CD14-positive monocyte (primary cell): ENCODE measurements around the gene WDR20. TPM values are rescaled to one million over a fixed set of nuclear protein-coding genes. Genes with fewer than 3 reads are reported as not detected.

ENCODE experiments used
- DNase-seq, 3 donors: peaks; one replicate each; pipeline ENCODE4 v3.0.0-alpha.2; 2011 to 2022
- H2AFZ ChIP-seq: 2 replicates; pipeline ENCODE4 v1.6.0; 2012; ENCODE audit warnings: mild to moderate bottlenecking, low read depth, low read length, inconsistent platforms; ENCODE audit not compliant: insufficient read depth, poor library complexity, severe bottlenecking
- H3K27ac ChIP-seq, 2 donors: 1 replicate in 1 of 2; 2 replicates in 1 of 2; pipeline ENCODE4 v1.5.1; 2012 to 2013; ENCODE audit warnings: low read length in 2 of 2, control low read depth in 1 of 2, inconsistent platforms in 1 of 2, low read depth in 1 of 2, mild to moderate bottlenecking in 1 of 2
- H3K27me3 ChIP-seq, 2 donors: one replicate each; pipeline versions ENCODE4 v1.6.0 to v1.6.1; 2011 to 2013; ENCODE audit warnings: low read length in 2 of 2; ENCODE audit not compliant: control insufficient read depth in 2 of 2, insufficient read depth in 2 of 2
- H3K36me3 ChIP-seq, 2 donors: replicated peaks in 1 of 2; 1 replicate in 1 of 2; 2 replicates in 1 of 2; pipeline versions ENCODE4 v1.5.1 to v1.6.1; 2012 to 2013; ENCODE audit warnings: low read length in 2 of 2, control low read depth in 1 of 2, inconsistent platforms in 1 of 2, mild to moderate bottlenecking in 1 of 2; ENCODE audit not compliant: insufficient read depth in 2 of 2, control insufficient read depth in 1 of 2
- H3K4me1 ChIP-seq, 2 donors: 1 replicate in 1 of 2; 2 replicates in 1 of 2; pipeline versions ENCODE4 v1.5.1 to v1.6.1; 2012 to 2013; ENCODE audit warnings: low read length in 2 of 2, control low read depth in 1 of 2, inconsistent platforms in 1 of 2, mild to moderate bottlenecking in 1 of 2, moderate library complexity in 1 of 2; ENCODE audit not compliant: insufficient read depth in 2 of 2, control insufficient read depth in 1 of 2
- H3K4me2 ChIP-seq: replicated peaks from 2 replicates; pipeline ENCODE3; 2012; ENCODE audit warnings: low read length, moderate library complexity, mild to moderate bottlenecking; ENCODE audit not compliant: poor library complexity, severe bottlenecking; ENCODE audit errors: extremely low read depth
- H3K4me3 ChIP-seq, 3 experiments: fragments of 200-600 bp in 1 of 3; sonication (generic) in 1 of 3; replicated peaks in 1 of 3; 1 replicate in 2 of 3; 2 replicates in 1 of 3; pipeline ENCODE4 v1.5.1; 2011 to 2013; ENCODE audit warnings: low read length in 3 of 3, mild to moderate bottlenecking in 3 of 3, control low read depth in 2 of 3, low read depth in 2 of 3, inconsistent platforms in 1 of 3, moderate library complexity in 1 of 3
- H3K79me2 ChIP-seq: 2 replicates; pipeline ENCODE4 v1.6.0; 2012; ENCODE audit warnings: mild to moderate bottlenecking, control low read depth, inconsistent platforms, low read length, moderate library complexity; ENCODE audit not compliant: insufficient read depth
- H3K9ac ChIP-seq: 2 replicates; pipeline ENCODE4 v1.6.0; 2017; ENCODE audit warnings: low read length, mild to moderate bottlenecking; ENCODE audit not compliant: insufficient read depth, poor library complexity, severe bottlenecking
- H3K9me3 ChIP-seq, 2 donors: replicated peaks in 1 of 2; 1 replicate in 1 of 2; 2 replicates in 1 of 2; pipeline versions ENCODE4 v1.5.1 to v1.6.1; 2012 to 2013; ENCODE audit warnings: low read length in 2 of 2, control low read depth in 1 of 2; ENCODE audit not compliant: control insufficient read depth in 1 of 2, insufficient read depth in 1 of 2
- H4K20me1 ChIP-seq: 2 replicates; pipeline ENCODE4 v1.6.0; 2012; ENCODE audit warnings: mild to moderate bottlenecking, low read length, control low read depth, moderate library complexity; ENCODE audit not compliant: insufficient read depth
- H3K27ac Mint-ChIP-seq, 7 donors: one replicate each; pipeline ENCODE4 v1.8.0; 2020; ENCODE audit warnings: mild to moderate bottlenecking in 7 of 7, mixed read lengths in 7 of 7, moderate library complexity in 6 of 7, inconsistent platforms in 2 of 7
- H3K27me3 Mint-ChIP-seq, 3 donors: one replicate each; pipeline ENCODE4 v1.8.0; 2021 to 2022; ENCODE audit warnings: low read depth in 3 of 3, mild to moderate bottlenecking in 3 of 3, mixed read lengths in 3 of 3, moderate library complexity in 3 of 3, inconsistent platforms in 1 of 3
- H3K36me3 Mint-ChIP-seq, 2 donors: one replicate each; pipeline ENCODE4 v1.8.0; 2020; ENCODE audit warnings: mixed read lengths in 2 of 2, inconsistent platforms in 1 of 2, mild to moderate bottlenecking in 1 of 2
- H3K4me1 Mint-ChIP-seq: one replicate; pipeline ENCODE4 v1.8.0; 2020; ENCODE audit warnings: mild to moderate bottlenecking, mixed read lengths
- H3K4me3 Mint-ChIP-seq, 2 donors: one replicate each; pipeline ENCODE4 v1.8.0; 2020; ENCODE audit warnings: mild to moderate bottlenecking in 2 of 2, mixed read lengths in 2 of 2, moderate library complexity in 1 of 2
- H3K9me3 Mint-ChIP-seq, 7 donors: one replicate each; pipeline ENCODE4 v1.8.0; 2020 to 2022; ENCODE audit warnings: mixed read lengths in 7 of 7, mild to moderate bottlenecking in 6 of 7, moderate library complexity in 6 of 7, inconsistent platforms in 2 of 7
- WGBS: methylation state at CpG from one replicate; pipeline ENCODE4 v1.1.5; 2013; ENCODE audit warnings: missing lambda C conversion rate; ENCODE audit not compliant: insufficient coverage; 5-methylcytosine and 5-hydroxymethylcytosine counted together
- intact Hi-C, 2 donors: fragments of 100-400 bp; cut with micrococcal nuclease; formaldehyde crosslinking; loops; one replicate each; pipeline versions ENCODE4 v1.15.0 to v1.15.1; 2023
- polyA plus RNA-seq, 3 donors: library from polyadenylated mRNA; depleted of rRNA in 1 of 3; unstranded in 2 of 3; stranded (reverse) in 1 of 3; fragments of 300-500 nt in 2 of 3; fragments of >200 nt in 1 of 3; fragmentation: Illumina TruSeq in 2 of 3; gene quantifications; 1 replicate in 2 of 3; 2 replicates in 1 of 3; pipeline ENCODE4 v1.2.3, GENCODE V29; 2012 to 2021
- TF ChIP-seq, protein P1 (sequence below): fragments of 200-600 bp; IDR thresholded peaks from one replicate; pipeline ENCODE4 v1.8.0; 2022; ENCODE audit warnings: antibody characterized with exemption, mild to moderate bottlenecking

Gene WDR20
- polyA plus RNA-seq, 3 donors: 7.4 to 13.3 (median 9.0) TPM

DNA sequence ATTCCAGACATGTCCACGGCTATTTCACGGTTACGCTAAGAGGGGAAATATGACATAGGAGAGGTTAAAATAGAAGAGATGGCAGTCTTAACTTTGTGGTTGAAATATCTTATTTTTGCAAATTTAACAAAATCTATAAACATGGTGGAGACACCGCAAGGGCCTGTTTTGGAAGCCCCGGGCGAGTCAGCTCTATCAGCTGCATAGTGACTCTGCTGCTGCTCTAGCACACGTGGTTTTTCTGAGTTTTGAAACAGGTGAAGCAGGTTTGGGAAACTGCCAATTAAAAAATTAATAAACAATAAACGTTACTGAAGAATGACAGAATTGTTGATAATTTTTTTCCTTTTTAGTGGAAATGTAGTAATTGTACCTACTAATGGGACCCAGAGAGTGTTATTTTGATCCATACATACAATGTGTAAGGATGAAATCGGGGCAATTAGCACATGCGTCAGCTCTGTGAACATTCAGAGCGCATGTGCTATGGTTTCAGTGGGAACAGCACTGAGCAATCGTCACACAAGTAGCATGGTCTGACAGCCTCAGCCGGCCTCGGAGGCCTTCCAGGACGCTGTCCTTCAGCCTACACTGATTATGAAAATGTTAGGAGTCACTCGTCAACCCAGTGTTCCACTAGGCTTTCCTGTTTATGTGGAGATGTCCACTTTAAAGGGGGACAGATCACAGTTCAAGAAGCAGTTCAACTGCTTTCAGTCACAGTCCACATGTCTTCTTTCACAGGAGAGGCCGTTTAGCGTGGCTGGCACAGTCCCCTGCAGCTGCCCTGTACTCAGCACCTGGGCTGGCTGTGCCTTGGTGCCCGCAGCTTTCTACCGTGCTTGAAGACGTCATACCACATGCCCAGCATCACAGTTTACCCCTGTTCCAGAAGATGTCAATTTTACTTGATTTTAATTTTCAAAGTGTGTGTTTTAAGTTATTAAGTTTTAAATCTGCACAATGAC is 113.4 kb downstream of the WDR20 start:
- Histone ChIP-seq H2AFZ (no peak overlapping the region), H3K4me2 (no peak overlapping the region), H3K9ac (no peak overlapping the region), H3K79me2 (no peaks in the 10 kb centered on the region), H3K9me3 (no peaks in the 10 kb centered on the region), H3K36me3 (no peaks in the 10 kb centered on the region), H3K27ac (no peak overlapping the region), H3K27me3 (no peaks in the 10 kb centered on the region), H3K4me3 (no peak overlapping the region), H3K4me1 (no peaks in the 10 kb centered on the region), H4K20me1 (no peaks in the 10 kb centered on the region)
- Mint-ChIP-seq H3K36me3 (no peaks in the 10 kb centered on the region), H3K4me3 (no peak overlapping the region), H3K4me1 (no peaks in the 10 kb centered on the region), H3K9me3 (peaks cover 0 to under 1% (median 0%) of the 10 kb centered on the region in 7 donors), H3K27me3 (no peaks in the 10 kb centered on the region), H3K27ac (no peak overlapping the region)
- TF ChIP-seq, protein P1, sequence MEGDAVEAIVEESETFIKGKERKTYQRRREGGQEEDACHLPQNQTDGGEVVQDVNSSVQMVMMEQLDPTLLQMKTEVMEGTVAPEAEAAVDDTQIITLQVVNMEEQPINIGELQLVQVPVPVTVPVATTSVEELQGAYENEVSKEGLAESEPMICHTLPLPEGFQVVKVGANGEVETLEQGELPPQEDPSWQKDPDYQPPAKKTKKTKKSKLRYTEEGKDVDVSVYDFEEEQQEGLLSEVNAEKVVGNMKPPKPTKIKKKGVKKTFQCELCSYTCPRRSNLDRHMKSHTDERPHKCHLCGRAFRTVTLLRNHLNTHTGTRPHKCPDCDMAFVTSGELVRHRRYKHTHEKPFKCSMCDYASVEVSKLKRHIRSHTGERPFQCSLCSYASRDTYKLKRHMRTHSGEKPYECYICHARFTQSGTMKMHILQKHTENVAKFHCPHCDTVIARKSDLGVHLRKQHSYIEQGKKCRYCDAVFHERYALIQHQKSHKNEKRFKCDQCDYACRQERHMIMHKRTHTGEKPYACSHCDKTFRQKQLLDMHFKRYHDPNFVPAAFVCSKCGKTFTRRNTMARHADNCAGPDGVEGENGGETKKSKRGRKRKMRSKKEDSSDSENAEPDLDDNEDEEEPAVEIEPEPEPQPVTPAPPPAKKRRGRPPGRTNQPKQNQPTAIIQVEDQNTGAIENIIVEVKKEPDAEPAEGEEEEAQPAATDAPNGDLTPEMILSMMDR: no peak
- intact Hi-C loops: no loop called here
- DNase-seq: no peak
- WGBS: 98% methylated on average over 7 of the region's 21 CpGs

GRCh38 chr14:102255401-102256190 is 115.9 kb downstream of the WDR20 start:
- 92% methylated on average over 2 of the region's 9 CpGs for WGBS
- no peak overlapping the region for H3K27ac Mint-ChIP-seq
- H3K4me1 Mint-ChIP-seq: no peaks in the 10 kb centered on the region
- H3K4me3 Mint-ChIP-seq: no peak overlapping the region
- H4K20me1 ChIP-seq: no peaks in the 10 kb centered on the region
- no peak overlapping the region for H2AFZ ChIP-seq
- H3K27me3 ChIP-seq: no peaks in the 10 kb centered on the region
- peaks cover 0 to 1% (median 0%) of the 10 kb centered on the region in 7 donors for H3K9me3 Mint-ChIP-seq
- no peaks in the 10 kb centered on the region for H3K4me1 ChIP-seq
- intact Hi-C loops: no loop called here
- no peaks in the 10 kb centered on the region for H3K9me3 ChIP-seq
- H3K27ac ChIP-seq: no peak overlapping the region
- H3K79me2 ChIP-seq: no peaks in the 10 kb centered on the region
- H3K4me3 ChIP-seq: no peak overlapping the region
- TF ChIP-seq, protein P1: no peak
- no peak overlapping the region for H3K9ac ChIP-seq
- DNase-seq: no peak
- H3K4me2 ChIP-seq: no peak overlapping the region
- no peaks in the 10 kb centered on the region for H3K36me3 Mint-ChIP-seq
- H3K36me3 ChIP-seq: no peaks in the 10 kb centered on the region
- H3K27me3 Mint-ChIP-seq: no peaks in the 10 kb centered on the region
